ENCODE results near the gene MTURN.
"Not testable (repeated sequence)": the region's sequence is repeated elsewhere in the genome, so short reads cannot be mapped to it uniquely, and the experiment has no call there.

Gene MTURN

DNA sequence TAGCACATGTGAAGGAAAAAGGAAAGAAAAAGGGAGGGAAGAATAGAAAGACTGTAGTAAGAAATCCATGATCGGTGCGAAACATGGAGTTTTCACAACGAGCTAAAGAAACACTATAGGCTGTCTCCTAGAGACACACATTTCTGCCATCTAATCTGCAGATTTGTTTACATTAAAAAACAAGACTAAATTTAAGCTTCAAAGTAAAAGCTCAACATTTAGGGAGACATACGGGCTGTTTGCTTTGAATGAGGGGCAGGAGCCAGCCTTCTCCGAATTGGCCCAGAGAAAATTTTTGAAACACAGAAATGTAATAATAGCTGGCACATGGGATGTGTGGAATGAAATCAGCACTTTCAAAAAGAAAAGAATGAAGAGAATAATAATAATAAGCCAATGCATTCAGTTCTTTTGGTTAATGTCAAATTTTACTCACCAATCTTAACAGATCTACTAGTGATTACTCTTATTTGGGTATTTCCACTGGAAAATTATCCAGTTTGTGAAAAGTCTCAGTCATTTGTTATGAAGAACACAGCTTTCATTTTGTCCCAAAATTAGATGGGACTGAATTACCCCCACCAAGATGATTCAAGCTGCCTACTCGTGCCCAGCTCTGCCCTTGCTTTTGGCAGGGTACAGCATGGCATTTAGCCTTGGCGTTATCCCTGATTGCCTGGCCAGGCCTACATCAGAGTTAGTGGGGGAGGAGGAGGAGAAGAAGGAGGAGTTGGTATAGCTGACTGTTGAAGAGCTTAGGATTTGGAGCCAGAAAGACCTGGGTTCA is 47.1 kb downstream of the MTURN start:
- peak; percentile 86 to 87 for DNase-seq

DNA sequence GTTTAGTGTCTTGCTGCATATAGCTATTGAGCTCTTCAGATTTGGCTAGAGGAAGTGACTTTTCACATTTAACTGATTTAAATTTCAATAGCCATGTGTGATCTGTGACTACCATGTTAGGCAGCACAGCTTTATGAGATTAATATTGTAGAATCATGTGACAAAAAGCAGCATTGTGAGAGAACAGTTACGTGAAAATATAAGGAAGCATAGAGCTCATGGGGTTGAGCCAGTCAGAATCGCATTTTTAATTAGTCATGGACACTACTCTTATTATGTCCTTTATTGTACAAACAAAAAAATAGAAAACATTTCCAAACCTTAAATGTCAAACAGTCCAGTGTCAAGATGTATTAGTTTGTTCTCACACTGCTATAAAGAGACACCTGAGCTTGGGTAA is 48.0 kb downstream of the MTURN start:
- DNase-seq, result no peak

DNA sequence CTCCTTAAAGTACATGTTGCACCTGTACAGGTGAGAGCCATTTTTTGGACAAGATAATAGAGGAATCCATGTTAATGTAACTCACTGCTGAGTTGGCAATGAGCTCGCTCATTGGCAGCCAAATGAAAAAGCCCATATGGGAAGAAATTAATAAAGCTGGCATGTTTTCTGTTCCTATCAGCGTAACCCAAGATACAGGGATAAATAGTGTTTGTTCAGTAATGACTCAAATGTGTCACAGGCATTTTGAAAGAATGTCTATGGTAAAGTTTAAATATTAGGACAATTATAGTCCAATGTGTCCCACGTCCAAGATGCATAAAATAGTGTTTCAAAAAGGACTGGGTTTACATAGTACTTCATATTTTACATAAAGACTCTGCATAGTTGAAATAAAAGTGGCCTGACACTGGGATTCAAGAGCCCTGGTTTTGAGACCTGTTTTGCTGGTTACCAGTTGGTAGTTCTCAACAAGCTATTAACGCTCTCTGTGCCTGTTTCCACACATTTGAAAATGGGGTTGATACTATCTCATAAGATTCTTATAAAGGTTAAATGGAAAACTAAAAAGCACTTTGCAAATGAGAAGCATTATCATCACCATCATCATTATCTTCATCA is 49.1 kb downstream of the MTURN start:
- DNase-seq, result peak; percentile 78 to 82

DNA sequence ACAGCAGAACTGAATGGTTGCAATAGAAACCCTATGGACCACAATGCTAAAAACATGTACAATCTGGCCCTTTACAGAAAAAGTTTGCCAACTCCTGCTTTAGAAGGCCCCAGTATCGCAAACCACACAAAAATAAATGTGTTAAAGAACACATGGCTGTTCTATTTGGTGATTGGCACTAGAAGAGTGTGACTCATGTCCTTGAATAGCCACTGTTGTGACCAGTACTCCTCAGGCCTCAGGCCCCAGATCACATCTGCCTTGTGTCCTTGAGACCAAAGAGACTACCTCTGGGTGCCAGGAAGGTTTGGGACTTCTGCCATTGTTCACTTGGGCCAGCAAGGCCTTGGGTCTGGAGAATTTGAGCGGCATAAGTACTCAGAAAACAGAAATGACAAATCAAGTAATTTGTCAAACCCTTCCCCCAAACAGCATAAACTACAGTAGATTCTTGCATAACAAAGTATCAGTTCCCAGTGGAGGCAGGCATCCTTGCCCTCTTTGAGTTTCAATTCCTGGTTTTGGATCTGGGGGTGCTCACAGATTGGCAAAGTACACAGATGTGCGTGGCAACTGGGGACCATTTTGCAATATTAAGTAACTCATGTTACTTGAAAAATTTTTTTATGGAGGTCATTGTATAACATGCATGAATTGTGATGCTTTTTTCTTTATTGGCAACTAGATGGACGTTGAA is 50.2 kb downstream of the MTURN start:
- DNase-seq, result peak; percentile 70 to 93

DNA sequence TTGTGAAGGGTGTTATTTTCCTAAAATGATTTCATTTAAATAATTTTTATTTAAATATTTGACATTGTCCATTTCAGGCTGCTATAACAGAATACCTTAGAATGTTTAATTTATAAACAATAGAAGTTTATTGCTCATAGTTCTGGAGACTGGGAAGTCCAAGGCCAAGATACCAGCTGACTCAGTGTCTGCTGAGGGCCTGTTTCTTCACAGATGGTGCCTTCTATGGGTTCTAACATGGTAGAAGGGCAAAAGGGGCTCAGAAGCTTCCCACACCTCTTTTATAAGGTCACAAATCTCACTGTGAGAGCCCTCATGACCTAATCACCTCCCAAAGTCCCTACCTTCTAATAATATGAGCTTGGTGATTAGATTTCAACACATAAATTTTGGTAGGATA is 50.7 kb downstream of the MTURN start:
- DNase-seq, result no peak

DNA sequence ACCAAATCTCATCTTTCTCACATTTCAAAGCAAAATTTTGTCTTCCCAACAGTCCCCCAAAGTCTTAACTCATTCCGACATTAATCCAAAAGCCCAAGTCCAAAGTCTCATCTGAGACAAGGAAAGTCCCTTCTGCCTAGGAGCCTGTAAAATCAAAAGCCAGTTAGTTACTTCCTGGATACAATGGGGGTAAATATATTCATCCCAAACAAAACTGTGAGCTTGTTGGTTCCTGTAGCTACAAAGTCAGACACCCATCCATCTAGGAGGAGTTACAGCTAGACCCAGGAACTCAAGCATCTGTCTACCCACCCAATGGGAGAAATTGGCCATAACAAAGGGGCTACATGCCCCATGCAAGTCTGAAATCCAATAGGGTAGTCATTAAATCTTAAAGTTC is 51.9 kb downstream of the MTURN start:
- DNase-seq, result no peak

DNA sequence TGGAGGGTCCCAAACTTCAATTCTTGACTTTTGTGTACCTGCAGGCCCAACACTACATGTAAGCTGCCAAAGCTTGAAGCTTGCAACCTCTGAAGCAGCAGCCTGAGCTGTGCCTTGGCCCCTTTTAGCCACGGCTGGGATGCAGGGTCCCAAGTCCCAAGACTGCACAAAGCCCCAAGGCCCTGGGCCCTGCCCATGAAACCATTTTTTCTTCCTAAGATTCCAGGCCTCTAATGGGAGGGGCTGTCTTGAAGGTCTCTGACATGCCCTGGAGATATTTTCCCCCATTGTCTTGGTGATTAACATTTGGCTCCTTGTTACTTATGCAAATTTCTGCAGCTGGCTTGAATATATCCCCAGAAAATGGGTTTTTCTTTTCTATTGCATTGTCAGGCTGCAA is 52.7 kb downstream of the MTURN start:
- no peak for DNase-seq

DNA sequence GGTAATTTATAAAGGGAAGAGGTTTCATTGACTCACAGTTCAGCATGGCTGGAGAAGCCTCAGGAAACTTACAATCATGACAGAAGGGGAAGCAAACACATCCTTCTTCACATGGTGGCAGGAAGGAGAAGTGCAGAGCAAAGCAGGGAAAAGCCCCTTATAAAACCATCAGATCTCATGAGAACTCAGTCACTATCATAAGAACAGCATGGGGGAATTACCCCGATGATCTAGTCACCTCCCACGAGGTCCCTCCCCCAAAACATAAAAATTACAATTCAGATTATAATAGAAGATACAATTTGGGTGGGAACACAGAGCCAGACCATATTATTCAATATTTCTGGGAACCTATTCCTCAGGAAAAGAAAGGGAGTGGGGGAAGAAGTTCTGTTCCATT is 53.6 kb downstream of the MTURN start:
- DNase-seq, result not testable (repeated sequence)

DNA sequence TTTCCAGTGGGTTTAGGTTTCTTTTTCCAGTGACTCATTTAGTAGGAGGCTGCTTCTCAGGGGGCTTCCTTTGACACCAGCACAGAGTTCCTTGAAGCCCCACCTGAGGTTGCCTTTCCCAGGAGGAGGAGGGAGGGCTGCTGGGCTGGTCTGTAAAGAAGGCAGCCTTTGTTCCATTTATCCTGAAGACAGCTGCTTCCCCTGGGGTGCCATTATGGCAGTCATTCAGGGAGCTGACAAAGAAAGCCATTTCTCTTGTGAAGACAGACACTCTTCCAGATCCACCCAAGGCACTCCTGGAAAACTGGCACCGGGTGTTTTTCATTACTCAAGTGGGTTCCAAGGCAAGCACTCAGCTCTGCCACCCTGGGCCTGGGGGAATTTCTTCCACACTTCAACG is 54.0 kb downstream of the MTURN start:
- DNase-seq, result peak in 1 of 2 experiments; percentile 55

DNA sequence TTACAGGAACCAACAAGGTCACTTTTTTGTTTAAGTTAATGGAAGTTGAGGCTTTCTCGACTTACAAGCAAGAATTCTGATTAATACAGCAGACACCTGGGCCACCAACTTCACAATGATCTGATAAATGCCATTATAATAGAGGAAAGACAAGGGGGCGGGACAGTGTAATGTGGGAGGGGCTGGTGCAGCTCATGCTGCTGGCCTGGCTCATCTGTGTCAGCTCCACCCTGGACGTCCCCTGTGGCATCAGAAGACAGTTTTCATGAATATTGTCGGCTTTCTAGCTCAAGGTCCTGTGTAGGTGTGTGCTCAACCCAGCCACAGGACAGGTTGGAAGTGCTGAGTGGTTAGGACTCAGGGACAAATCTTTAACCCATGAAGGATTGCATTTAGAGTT is 57.0 kb downstream of the MTURN start:
- DNase-seq, result no peak

DNA sequence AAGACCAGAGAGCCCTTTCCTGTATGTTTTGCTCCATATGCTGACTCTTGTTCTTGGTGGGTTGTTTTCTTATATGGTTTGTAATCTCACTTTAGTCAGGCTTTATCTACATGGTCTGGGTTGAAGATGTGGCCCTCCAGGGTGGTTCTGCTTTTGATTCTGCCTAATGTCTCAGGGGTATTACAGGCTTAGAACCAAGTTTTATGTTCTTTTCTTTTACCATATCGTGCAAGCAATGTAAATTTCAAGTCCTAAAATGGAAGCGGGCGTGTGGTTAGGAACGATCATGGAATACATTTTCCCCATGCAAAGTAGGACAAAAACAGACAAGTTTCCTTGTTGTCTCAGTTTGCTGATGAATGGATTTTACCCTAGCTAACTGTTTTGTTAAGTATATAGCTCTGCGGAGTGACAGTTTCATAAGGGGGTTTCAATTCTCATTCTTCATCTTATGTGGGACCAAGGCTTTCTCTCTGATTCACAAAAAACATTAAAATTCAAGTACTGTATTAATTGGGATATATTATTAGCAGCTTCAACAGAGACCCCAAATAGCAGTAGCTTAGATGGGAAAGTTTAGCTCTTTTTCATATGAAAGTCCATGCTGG is 58.7 kb downstream of the MTURN start:
- no peak for DNase-seq

DNA sequence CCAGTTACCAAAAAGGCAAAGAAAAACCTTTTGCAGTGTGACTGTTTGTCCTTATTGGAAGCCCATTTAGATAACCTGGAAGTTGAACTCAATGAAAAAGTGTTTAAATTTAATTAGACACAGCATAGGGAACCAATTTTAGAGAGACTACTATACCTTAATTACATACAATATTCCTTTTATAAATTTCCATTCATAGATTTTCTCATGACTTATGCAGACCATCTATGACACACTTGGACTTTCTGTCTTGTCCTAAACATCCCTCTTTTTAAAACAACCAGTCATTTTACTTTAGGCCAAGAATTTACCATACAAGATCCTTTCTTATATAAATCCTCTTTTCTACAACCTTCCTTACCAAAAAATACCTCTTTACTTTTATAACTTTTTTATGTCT is 61.6 kb downstream of the MTURN start:
- DNase-seq, result no peak

DNA sequence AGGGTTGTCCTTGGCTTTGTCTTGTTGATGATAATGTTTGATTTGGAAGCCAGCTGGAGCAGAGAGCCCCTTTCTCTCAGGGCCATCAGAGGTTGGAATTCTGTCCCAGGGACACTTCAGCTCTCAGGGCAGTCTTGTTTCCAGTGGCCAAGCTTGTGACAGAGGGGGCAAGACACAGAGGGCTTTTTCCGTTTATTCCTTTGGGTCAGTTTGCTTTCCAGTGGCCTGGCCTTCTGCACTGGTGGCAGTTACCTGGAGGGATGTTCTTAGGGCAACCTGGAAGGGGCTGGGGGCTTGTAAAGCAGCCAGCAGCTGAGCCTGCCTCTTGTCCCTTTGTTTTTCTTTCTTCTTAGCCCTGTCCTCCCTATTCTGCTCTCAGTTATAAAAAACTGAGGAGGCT is 62.7 kb downstream of the MTURN start:
- DNase-seq, result no peak

DNA sequence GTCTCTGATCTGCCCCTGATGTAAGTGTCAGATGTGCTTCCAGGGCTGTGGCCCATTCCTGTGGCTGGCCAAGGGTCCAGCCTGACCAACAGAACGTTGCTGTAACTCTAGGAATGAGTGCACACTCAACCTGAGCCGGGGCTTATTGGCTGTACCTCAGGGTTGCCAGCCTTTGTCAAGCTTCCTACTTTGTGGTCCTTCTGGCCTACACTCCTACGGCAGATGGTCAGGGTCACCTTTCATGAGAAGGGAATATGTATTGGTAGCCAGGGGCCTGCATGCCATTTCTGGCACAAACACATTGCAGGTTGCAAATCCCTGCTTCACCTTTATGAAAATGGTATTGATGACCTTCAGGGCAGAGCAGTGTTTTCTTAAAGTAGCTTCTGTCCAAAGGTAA is 64.5 kb downstream of the MTURN start:
- DNase-seq, result no peak

DNA sequence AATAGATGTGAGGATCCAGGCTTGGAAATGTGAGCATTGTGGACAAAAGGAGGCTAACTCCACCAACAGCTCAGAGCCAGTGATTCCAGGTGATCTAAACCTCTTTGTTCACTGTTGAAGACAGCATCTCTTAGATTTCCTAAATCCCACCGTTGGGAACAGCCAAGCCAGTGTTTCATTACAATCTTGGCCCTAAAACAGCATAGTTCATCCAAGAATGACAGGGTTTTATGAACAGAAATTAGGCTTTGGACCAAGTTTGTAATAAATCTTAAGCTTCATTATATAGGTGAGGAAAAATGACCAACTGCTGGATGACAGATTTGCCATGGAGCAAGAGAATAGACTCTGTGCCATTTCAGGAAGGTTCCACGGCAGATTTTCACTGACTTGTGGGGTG is 65.8 kb downstream of the MTURN start:
- peak; percentile 72 to 95 for DNase-seq

DNA sequence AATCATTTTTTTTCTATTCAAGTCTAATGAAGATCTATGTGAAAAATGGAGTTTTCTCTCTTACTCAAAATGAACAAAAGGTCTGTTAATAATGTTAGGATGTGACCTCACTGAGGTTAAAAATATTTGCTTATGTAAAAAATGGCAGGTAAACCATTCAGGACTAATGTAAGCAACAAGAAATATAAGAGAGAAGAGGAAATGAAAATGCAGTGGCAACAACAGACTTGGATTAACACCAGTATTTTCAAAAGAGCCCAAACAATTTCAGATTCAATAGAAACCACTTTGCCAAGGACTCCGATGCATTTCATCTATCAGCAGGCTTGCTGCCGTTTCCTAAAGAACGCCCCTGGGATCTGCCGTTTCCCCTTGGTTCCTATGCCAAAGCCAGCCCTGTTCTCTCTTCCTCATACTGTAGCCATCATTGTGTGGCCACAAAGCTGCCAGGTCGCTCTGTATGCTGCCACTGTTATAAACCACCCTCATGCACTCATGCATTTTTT is 66.4 kb downstream of the MTURN start:
- DNase-seq, result peak; percentile 41 to 78

DNA sequence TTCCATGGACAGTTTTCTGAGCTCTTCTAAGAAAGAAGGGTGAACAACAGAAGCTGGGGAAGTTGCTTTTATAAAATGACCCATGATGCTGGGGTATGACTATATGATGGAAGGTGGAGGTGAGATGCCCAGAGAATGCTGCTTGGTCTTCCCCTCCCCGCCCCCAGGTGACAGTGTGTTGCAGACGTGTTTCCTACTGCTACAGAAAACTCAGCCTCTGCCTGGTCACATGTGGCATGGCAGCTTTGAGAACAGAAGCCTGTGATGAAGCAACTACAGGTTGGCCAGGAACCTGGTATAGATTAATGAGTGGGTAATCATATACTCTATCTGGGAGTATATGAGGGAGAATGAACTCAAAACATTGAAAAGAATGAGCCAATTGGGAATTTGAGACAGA is 67.1 kb downstream of the MTURN start:
- no peak for DNase-seq

DNA sequence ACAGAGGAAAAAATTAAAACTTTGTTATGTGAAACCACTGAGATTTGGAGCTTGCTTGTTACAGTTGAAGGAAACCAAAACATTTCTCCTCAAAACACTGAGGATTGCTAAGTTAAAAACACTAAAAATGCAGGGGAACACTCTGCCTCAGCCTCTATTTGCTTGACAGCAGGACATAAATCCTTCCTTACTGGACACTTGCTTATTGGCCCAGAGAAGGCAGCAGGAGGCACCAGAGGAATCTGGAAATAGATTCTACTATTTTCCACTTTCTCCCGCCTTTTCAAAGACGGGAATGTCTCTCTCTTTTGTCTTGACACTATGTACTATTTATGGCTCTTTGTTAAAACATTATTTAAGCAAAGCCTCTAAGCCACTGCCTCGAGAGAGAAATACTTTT is 67.9 kb downstream of the MTURN start:
- DNase-seq, result peak in 1 of 2 experiments; percentile 20

DNA sequence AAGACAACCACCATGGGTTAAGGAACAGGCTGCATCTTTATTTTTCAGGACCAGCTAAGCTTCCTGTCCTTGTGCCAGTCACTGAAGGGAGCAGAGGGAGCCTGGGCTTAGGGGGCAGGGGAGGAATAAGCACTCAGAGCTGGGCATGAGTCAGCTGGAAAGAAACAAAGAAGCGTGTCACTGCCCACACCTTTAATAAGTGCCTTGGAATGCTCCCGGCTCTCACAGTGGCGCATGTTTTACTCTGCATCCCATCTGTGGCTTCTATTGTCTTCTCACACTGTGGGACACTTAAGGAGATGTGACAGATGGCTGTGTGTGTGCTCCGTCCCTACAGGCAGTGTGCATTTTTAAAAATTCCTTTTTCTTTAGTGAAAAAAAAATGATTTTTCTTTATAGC is 71.7 kb downstream of the MTURN start:
- DNase-seq, result peak in 1 of 2 experiments; percentile 45

DNA sequence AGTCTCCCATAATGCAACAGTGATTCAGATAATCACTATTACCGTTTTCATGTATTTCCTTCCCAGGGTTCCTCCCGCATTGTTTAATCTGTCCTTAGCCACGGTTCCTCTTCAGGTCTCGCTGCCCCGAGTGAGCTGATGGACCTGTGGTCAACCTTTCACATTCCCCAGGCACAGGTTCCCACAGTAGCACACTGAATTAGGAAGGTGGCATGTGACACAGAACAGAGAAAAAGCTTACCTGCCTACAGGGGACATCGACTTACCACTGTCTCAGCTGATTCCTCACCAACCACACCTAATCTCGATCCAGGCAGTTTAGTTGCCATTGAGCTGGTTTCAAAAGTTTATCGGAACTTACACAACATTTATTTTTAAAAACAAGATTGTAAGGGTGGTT is 72.2 kb downstream of the MTURN start:
- no peak for DNase-seq

DNA sequence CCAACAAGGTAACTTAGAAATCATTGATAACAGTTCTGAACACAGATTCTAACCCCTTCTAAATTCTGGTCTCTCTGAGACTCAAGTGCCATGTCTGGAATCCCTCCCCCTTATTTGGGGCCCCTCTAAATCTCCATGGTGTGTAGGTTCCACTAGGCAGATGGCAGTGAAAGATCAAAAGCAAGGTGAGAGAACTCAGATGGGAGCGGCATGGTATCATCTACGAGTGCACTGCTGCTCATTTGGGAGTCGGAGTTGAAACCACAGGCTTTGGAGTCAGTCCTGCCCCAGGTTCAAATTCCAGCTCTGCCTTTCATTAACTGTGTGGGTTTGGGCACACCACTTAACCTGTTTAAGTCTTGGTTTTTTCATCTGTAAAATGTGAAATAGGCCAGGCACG is 72.6 kb downstream of the MTURN start:
- no peak for DNase-seq

DNA sequence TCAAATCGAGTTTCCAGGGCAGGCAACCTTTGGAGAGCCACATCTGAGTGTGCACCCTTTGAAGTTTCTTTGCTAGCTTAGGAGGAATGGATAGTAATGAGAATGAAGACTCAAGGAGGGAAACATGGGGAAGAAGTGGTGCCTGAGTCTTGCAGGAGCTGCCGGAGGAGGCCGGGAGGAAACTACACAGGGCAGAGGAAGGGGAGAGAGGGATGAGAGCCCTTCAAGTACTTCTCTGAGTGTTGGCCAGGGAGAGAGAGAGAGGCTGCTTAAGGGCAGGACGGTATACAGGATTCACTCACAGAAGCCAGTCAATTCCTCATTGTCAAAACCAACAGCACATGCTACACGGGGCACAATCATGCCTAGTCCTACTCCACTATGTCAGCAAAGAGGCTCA is 75.2 kb downstream of the MTURN start:
- no peak for DNase-seq
